Duodenal mucosa (tissue), 2 donors: ENCODE results near the gene AKR7A3.
A peak's percentile ranks its signal among the peaks of the same experiment; 100 is the strongest.
"Not testable (repeated sequence)": the region's sequence is repeated elsewhere in the genome, so short reads cannot be mapped to it uniquely, and the experiment has no call there.

ENCODE experiments used
- H3K27ac ChIP-seq: one replicate; pipeline ENCODE4 v1.7.0; 2013; ENCODE audit warnings: low read depth, low read length
- H3K27me3 ChIP-seq, 2 donors: one replicate each; pipeline ENCODE4 v1.7.0; 2013; ENCODE audit warnings: low read length in 2 of 2, control low read depth in 1 of 2; ENCODE audit not compliant: insufficient read depth in 2 of 2, control insufficient read depth in 1 of 2
- H3K36me3 ChIP-seq, 2 donors: one replicate each; pipeline ENCODE4 v1.7.0; 2013; ENCODE audit warnings: low read length in 2 of 2, control low read depth in 1 of 2; ENCODE audit not compliant: insufficient read depth in 2 of 2, control insufficient read depth in 1 of 2
- H3K4me1 ChIP-seq, 2 donors: one replicate each; pipeline ENCODE4 v1.7.0; 2013; ENCODE audit warnings: low read length in 2 of 2, control low read depth in 1 of 2; ENCODE audit not compliant: insufficient read depth in 2 of 2, control insufficient read depth in 1 of 2
- H3K4me3 ChIP-seq, 2 donors: one replicate each; pipeline ENCODE4 v1.7.0; 2013; ENCODE audit warnings: low read length in 2 of 2, low read depth in 1 of 2
- H3K9ac ChIP-seq, 2 donors: one replicate each; pipeline ENCODE4 v1.7.0; 2013; ENCODE audit warnings: low read length in 2 of 2, low read depth in 1 of 2
- H3K9me3 ChIP-seq, 2 donors: one replicate each; pipeline ENCODE4 v1.7.0; 2013; ENCODE audit warnings: low read length in 2 of 2, control low read depth in 1 of 2; ENCODE audit not compliant: control insufficient read depth in 1 of 2

Gene AKR7A3

GRCh38 chr1:19273106-19273843, 15.3 kb downstream of the AKR7A3 start:
- H3K27ac ChIP-seq = no peak overlapping the region
- H3K4me1 ChIP-seq = peaks cover 4 to 12% of the 10 kb centered on the region in 2 donors
- peak overlapping the region; percentile 38 to 50 for H3K4me3 ChIP-seq
- no peaks in the 10 kb centered on the region for H3K27me3 ChIP-seq
- H3K9me3 ChIP-seq = no peaks in the 10 kb centered on the region
- H3K36me3 ChIP-seq = peaks cover 0 to 18% of the 10 kb centered on the region in 2 donors
- H3K9ac ChIP-seq = peak overlapping the region; percentile 24 to 55

- Histone ChIP-seq H3K27me3 (no peaks in the 10 kb centered on the region), H3K9ac (no peak overlapping the region), H3K4me1 (peaks cover 4 to 12% of the 10 kb centered on the region in 2 donors), H3K27ac (no peak overlapping the region), H3K4me3 (peak overlapping the region; percentile 38 to 50), H3K9me3 (no peaks in the 10 kb centered on the region), H3K36me3 (peaks cover 0 to 28% of the 10 kb centered on the region in 2 donors)
These were observed 16.5 kb downstream of the AKR7A3 start for GRCh38 chr1:19272064-19272463.

GRCh38 chr1:19270343-19270730, 18.2 kb downstream of the AKR7A3 start:
- peak overlapping the region in 1 of 2 donors; percentile 16 for H3K4me3 ChIP-seq
- H3K36me3 ChIP-seq = peaks cover 2 to 41% of the 10 kb centered on the region in 2 donors
- not testable (repeated sequence) for H3K9me3 ChIP-seq, H3K27me3 ChIP-seq, H3K27ac ChIP-seq, H3K9ac ChIP-seq
- H3K4me1 ChIP-seq = peaks cover 4 to 12% of the 10 kb centered on the region in 2 donors

GRCh38 chr1:19269427-19270342, 18.9 kb downstream of the AKR7A3 start:
- H3K4me1 ChIP-seq = peaks cover 4 to 12% of the 10 kb centered on the region in 2 donors
- H3K36me3 ChIP-seq = peaks cover 5 to 43% of the 10 kb centered on the region in 2 donors
- not testable (repeated sequence) for H3K9me3 ChIP-seq, H3K27ac ChIP-seq, H3K9ac ChIP-seq, H3K27me3 ChIP-seq, H3K4me3 ChIP-seq

- Histone ChIP-seq H3K27me3 (no peaks in the 10 kb centered on the region), H3K9ac (no peak overlapping the region), H3K36me3 (peaks cover 5 to 43% of the 10 kb centered on the region in 2 donors), H3K9me3 (no peaks in the 10 kb centered on the region), H3K4me1 (peaks cover 0 to 12% of the 10 kb centered on the region in 2 donors), H3K27ac (no peak overlapping the region), H3K4me3 (no peak overlapping the region)
These were observed 20.1 kb downstream of the AKR7A3 start for GRCh38 chr1:19268445-19268844.

GRCh38 chr1:19262744-19263143, 25.8 kb downstream of the AKR7A3 start:
- H3K9ac ChIP-seq = no peak overlapping the region
- no peak overlapping the region for H3K27ac ChIP-seq
- no peaks in the 10 kb centered on the region for H3K27me3 ChIP-seq
- H3K4me3 ChIP-seq = no peak overlapping the region
- no peaks in the 10 kb centered on the region for H3K9me3 ChIP-seq
- H3K4me1 ChIP-seq = no peaks in the 10 kb centered on the region
- peaks cover 31 to 68% of the 10 kb centered on the region in 2 donors for H3K36me3 ChIP-seq

GRCh38 chr1:19262047-19262446, 26.5 kb downstream of the AKR7A3 start:
- H3K9ac ChIP-seq = no peak overlapping the region
- H3K4me1 ChIP-seq = no peaks in the 10 kb centered on the region
- no peaks in the 10 kb centered on the region for H3K9me3 ChIP-seq
- no peak overlapping the region for H3K27ac ChIP-seq
- no peak overlapping the region for H3K4me3 ChIP-seq
- H3K27me3 ChIP-seq = no peaks in the 10 kb centered on the region
- H3K36me3 ChIP-seq = peaks cover 37 to 71% of the 10 kb centered on the region in 2 donors

- no peak overlapping the region for H3K9ac ChIP-seq
- H3K36me3 ChIP-seq = peaks cover 40 to 74% of the 10 kb centered on the region in 2 donors
- H3K27me3 ChIP-seq = no peaks in the 10 kb centered on the region
- no peak overlapping the region for H3K4me3 ChIP-seq
- H3K4me1 ChIP-seq = no peaks in the 10 kb centered on the region
- no peaks in the 10 kb centered on the region for H3K9me3 ChIP-seq
- H3K27ac ChIP-seq = no peak overlapping the region
These were observed 28.1 kb downstream of the AKR7A3 start for GRCh38 chr1:19260211-19261138.

- Histone ChIP-seq H3K9me3 (no peaks in the 10 kb centered on the region), H3K4me3 (no peak overlapping the region), H3K9ac (no peak overlapping the region), H3K27ac (no peak overlapping the region), H3K4me1 (peaks cover 1 to 5% of the 10 kb centered on the region in 2 donors), H3K36me3 (peaks cover 35 to 73% of the 10 kb centered on the region in 2 donors), H3K27me3 (no peaks in the 10 kb centered on the region)
These were observed 30.2 kb downstream of the AKR7A3 start for GRCh38 chr1:19258353-19258752.
